ENCODE data around the gene PLCH1.
"Not testable (repeated sequence)": the region's sequence is repeated elsewhere in the genome, so short reads cannot be mapped to it uniquely, and the experiment has no call there.

Gene PLCH1

DNA sequence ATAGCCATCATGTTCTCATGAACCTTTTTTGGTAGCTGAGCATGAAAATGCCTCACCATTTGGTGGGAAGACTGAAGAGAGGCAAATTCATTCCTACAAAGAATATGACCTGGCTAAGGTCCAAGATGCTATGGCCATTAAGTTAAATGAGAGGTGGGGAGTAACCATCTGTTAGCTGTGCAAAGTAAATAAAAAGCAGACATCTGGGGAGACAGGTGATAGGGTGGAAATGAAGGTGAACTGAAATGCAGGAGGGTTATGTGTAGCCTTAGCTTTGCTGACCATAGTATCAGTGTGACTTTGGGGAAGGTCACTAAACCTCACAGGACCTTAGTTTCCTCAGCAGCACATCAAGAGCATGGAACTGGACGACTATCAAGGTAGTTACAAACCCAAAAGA, 340.4 kb downstream of the PLCH1 start:
- no peak for DNase-seq

DNA sequence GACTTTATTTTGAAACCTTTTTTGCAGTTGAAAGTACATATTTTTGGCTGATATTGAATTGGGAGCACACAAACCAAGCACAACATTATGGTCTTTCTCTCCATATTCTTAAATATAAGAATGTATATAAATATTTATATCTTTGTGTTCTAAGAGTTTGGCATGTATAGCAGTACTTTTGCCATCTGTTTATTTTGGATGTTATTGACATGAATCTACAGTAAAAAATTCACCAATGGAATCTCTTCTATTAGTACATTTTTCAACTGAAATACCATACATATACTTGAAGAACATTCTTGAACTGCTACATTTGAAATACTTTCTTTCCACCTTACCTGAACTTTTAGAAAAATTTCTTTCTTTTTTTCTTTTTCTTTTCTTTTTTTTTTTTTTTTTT, 342.2 kb downstream of the PLCH1 start:
- DNase-seq = no peak

DNA sequence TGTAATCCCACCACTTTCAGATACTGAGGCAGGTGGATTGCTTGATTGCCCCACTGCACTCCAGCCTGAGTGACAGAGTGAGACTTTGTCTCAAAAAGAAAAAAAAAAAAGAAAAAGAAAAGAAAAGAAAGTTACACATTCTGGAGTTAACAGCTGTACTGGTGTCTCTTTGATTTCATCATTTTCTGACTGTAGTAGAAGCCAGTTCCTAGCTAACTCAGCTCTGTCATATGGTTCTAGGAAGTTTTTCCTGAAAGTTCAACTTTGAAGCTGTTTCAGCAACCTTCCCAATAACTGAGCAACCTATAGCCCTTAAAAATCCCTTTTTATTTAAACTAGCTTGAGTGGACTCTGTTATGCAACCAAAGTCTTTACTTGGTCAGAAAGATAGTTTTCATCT, 346.8 kb downstream of the PLCH1 start:
- no peak for DNase-seq

DNA sequence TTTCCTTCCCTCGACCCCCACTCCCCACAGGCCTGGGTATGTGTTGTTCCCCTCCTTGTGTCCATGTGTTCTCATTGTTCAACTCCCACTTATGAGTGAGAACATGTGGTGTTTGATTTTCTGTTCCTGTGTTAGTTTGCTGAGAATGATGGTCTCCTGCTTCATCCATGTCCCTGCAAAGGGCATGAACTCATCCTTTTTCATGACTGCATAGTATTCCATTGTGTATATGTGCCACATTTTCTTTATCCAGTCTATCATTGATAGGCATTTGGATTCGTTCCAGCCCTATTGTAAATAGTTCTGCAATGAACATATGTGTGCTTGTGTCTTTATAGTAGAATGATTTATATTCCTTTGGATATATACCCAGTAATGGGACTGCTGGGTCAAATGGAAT, 350.0 kb downstream of the PLCH1 start:
- DNase-seq = not testable (repeated sequence)

DNA sequence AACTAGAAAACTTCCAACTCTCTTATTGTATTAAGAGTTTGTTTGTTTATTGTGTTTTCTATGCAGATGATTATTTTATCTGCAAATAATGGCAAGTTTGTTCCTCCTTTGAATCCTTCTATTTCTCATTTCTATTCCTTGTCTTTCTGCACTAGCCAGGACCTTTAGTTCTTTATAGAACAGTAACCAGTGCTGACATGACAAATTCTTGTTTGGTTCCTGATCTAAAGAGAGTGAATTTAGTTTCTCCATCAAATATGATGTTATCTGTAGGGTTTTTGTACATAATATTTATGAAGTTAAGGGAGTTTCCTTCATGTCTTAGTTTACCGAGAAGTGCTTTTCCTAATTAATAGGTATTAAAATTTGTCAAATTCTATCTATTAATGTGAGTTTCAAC, 350.6 kb downstream of the PLCH1 start:
- DNase-seq = no peak

DNA sequence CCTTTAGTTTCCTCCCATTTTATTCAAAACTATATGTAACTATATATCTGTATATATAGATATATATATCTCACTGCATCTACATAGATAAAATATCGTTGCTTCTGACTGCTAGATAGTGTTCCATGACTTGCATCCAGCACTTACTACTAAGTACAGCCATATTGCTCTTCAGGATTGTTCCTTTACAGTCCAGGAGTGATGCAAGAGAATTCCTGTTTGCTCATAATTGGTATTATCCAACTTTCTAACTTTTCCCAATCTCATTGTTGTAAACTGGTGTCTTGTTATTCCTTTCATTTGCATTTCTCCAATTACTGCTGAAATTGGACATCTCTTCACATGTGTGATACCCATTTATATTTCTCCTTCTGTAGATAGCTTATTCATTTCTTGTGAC, 351.6 kb downstream of the PLCH1 start:
- no peak for DNase-seq

DNA sequence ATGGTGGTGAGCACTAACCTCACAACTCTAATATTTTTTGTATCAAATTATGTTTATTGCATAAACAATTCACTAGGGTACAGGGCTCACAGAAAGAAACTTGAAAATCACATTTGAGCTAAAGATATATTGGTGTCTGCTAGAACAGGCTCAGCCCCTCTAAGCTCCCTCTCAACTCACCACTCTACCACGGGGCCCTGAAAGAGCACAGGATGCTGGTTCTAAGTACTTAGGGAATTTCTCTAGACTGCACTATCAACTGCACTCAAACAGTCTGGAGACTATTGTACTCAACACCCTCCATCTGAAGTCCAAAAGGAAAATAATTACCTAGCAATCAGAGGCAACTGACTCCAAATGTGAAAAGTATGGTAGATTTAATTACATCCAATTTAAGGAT, 352.7 kb downstream of the PLCH1 start:
- no peak for DNase-seq

DNA sequence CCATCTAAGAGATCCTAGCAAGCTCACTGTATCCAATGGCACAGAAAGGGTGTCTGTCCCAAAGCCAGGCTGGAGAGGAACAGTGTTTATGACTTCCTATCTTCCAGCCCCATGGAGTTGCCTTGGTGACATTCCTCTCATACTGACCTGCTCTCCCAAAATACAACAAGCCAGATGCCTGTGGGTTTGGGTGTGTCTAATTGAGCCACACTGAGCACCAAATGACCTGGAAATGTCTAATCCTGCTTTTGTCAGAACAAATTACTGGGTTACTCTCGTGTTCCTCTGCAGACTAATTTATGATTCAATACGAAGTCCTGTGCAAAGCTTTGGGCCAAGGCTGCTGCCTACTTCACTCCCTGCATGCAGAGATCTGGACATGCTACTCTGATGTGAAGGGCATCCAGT, 353.3 kb downstream of the PLCH1 start:
- no peak for DNase-seq

DNA sequence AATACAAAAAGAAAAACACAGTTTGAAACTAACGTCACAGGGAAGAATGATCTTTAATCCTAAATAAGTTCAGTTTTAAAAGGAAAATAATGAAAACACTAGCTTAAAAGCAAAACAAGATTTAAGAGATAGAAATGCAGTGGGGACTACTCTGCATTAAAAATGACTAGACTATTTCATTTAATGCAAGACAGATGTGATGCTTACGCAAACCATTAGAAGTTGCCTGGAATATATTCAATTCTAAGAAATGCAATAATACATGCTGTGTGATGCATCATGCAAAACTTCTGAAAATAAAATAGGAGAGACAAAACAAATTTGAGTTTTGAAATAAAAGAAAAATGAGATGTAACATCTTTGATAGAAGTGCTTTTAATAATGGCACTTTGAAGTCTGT, 353.8 kb downstream of the PLCH1 start:
- DNase-seq = no peak

DNA sequence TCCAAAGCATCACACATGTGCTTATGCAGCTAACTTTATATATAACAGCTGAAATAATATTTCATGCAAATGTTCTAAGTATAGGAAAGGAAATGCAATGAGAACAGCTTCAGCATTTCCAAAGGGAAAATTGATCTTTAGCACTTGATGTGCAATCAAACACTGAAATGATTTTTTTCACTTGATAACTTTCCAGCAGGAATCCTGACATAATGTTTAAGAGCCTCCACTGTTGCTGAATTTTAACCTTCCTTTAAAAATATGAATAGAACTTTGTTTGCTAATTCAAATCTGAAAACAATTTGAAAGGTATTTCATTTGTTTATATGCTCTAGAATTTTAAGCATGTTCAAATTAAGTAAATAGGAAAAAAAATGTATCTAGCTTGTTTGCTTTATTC, 354.5 kb downstream of the PLCH1 start:
- DNase-seq = no peak

DNA sequence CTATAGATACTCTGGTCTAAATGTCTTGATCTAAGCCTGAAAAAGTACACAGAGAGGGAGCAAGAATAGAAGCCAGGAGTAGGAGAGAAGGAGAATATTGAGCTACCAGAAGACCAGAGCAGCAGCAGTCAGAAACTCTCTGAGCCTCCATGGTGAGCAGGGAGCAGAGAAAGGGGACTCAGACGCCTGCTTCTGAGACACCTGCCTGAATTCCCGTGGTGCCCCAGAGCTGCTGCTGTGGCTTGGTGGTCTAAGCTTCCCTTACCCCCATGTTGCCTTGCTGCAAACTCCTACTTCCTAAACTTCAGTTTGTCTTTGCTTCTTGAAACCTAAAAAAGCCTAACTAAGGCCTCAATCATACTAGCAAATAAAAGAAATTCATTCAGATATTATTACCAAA, 356.5 kb downstream of the PLCH1 start:
- no peak for DNase-seq

DNA sequence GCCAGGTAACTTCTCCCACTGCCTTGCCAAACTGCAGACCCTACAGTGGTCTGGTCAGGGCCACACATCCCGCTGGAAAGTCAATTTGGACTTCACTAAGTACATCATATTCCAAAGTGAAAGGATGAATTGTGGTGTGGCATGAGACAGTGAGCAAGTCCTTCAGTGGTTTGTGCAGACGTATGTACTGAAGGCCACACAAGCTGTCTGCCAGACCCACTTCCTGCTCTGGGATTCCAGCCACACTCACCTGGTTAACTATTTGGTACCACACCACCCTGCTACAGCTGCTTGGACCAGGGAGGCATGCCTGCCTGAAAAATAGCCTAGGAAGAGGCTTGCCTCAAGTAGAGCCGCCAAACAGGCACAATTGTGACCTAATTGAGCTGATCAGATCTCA, 357.3 kb downstream of the PLCH1 start:
- no peak for DNase-seq

DNA sequence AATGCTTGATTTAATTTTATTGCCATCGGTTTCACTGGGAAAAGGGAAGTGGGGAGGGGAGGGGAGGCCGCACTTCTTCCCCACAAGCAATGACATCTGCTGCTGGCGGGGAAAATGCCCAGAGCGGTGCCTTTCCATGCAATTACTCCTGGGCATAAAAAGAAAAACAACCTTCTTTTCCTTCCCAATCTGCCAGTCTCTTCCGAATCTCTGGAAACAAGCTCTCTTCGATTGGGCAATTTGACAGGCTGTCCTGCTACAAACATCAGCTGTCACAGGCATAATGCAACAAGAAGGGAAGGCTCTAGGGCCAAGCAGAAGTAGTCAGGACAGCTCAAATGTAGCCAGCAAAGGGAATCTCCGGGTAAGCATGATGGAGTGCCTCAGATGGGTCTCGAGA, 358.0 kb downstream of the PLCH1 start:
- DNase-seq = no peak

DNA sequence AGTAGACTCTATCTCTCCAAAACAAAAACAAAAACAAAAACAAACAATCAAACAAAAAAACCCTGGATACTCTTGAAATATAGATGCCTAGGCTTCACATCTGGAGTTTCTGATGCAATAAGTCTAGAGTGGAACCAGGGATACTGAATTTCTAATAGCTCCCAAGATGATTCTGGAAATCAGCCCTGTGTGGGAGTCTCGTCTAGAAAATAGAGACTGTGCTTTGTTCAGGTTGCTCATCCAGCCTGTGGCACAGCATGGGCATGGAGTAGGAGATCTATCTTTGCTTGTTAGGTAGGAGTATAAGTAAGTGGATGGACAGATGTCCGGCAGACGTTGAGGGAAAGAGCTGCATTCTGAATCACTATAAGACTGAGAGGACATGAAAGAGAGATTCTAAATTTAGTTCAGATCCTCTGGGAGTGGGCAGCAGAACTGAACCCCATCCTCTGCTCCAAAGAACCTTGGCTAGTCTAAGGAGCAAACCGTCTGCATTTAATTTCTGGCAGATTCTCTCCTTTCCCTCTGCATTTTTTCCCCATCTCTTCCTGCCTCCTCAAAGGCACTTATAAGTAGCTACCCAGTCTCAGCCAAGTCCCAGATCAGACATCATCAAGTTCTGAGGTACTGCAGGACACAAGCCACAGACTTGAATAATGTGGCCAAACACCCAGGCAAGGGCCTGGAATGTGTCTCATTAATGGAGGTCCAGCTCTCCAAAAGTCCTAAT, 358.8 kb downstream of the PLCH1 start:
- no peak for DNase-seq

DNA sequence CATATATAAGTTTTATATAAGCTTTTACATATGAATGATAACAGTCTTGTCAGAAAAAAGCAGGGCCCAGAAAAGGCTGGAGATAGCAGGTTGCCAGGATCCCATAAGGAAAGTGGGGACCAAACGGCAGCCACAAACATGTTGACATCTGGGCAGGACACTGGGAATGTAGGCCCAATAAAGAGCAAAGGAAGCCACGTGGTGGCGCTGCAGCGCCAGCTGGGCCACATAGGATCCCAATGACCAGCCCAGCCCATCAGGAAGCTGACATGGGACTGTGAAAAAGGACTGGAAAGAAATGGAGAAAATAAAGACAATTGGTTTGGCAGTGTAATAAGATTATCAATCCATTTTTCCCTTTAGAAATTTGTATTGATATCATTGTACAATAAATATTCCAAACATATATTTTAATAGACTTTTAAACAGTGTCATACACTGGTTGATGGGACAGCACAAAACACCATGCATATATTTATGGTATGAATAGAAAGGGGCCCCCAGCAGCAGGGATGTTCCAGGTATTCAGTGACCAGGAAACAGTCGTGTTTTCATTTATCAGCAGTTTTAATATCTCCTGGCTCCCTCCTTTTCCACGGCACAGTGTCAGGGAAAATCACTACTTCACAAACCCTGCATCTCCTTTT, 362.4 kb downstream of the PLCH1 start:
- DNase-seq = no peak

DNA sequence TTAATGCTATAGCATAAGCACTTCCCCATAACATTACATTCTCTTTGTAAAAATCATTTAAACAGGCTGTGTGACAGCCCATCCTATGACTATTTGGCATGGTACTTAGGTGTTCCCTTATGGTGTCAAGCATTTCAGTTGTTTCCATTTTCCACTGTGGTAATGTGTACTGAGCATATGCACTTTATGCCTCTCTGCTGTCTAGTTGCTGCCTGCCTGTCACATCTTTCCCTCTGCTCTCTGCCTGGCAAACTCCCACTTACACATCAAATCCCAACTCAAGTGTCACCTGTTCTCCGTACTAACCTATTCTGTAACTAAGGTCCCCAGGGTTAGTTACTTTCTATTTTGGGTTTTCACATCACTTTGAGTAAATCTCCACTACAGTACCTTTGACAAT, 367.0 kb downstream of the PLCH1 start:
- no peak for DNase-seq

DNA sequence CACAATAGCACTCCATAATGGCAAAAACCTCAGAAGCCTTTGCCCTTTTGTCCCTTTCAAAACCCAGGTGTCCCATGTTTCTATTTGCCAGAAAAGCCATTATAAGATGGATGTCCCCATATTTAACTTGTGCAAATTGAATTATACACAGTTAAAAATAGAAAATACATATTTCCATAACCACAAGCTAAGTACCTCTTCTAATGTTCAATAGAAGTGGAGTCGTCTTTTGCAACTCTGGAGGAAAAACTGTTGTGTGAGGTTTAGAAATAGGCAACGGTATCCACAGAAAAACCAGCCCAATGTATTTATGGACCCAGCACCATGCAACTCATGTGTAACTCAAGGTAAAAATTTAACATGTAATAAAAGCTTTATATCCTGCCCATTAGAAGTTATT, 367.8 kb downstream of the PLCH1 start:
- no peak for DNase-seq

DNA sequence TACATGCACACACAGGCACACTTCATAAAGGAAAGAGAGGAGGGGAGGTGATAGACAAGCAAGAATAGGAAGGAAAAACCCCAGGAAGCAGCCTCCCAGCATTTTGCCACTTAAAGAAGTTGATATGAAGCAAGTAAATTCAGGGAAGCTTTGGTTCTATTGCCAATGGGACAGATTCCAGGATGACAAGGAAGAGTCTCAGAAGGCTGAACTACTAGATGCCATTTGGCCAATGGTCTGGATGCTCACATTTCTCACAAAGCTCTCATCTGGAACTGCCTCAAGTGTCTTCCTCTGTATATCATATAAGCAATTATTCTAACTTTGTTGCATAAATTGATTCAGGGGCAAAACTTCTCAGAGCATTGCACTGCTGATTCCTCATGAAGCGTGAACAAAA, 372.6 kb downstream of the PLCH1 start:
- no peak for DNase-seq

DNA sequence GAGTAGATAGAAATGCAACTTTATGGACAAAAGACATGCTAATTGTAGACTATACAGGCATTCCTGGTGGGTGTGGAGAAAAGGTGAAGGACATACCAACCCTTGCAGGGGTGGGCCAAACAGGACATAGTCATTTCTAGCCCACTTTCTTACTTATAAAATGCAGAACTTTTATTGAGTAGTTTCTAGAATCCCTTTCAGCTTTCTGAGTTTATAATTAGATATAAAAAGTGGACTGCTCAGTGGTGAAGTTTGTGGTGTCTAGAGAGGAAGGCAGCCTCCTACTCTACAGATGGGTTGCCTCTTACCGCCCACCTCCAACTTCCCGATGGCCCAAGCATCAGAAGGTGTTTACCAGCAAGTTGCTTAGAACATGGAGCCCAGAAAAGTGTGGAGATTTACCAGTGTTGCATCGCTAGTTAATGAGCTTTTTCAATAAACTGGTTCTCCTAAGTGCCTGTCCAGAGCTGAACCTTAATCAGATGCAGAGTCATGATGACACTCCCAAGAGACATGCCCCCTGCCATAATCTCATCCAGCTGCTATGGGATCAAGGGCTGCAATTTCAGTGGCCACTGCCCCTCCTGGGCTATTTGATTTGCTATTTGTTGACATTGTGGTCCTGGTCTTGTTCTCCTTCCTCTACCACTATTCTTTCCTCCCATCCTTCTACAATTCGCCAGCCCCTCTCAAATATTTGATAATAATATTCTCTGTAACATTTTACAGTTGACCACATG, 373.9 kb downstream of the PLCH1 start:
- DNase-seq = no peak

DNA sequence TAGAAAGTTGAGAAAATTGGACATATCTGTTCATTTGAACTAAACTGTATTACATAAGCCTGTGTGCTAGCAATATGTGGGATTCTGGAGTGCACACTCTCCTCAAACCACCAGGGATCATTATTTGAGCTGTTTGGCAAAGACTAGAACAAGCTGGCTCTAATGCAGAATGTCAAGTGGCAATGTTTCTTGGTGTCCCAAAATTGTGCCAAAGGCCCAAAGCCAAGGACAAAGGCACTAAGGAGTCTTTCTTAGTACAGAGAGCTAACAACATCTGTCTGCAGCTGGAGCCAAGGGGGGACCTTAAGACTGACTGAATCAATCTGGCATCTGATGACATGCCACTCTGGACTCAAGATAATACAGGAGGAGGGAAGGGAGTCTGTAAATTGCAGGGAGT, 374.7 kb downstream of the PLCH1 start:
- no peak for DNase-seq

DNA sequence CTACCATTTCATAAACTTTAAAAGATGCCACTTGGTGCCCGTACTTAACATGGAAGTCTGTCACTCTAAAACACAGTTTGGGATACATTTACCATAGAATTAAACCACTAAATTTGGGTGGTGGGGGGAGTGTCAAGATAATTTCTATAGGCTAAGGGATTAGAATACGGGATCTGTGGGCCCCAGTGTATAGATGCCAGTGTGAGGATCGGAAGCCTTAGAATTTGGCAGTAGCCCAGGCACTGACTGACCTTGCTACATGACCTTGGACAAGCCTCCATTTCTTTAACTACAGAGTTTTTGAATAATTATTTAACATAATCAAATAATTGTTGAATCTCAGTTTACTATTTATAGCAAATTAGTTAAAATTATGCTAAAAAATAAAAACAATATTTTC, 375.1 kb downstream of the PLCH1 start:
- no peak for DNase-seq

DNA sequence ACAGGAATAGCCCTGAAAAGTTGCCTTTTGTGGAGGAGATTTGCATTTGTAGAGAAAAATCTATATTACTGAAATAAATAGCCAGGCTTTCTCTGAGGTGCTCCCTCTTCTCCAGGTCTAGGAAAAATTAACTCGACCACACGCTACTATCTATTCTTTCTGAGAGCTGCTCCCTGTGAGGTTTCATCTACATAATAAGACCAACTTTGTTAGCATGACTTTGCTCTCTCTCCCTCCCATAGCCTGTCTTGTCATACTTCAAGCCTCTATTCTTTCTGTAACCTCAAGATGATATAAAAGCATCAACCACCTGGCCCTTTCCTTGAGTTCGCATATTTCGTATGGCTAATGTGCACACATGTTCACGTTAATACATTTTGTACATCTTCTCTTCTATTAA, 375.6 kb downstream of the PLCH1 start:
- no peak for DNase-seq

DNA sequence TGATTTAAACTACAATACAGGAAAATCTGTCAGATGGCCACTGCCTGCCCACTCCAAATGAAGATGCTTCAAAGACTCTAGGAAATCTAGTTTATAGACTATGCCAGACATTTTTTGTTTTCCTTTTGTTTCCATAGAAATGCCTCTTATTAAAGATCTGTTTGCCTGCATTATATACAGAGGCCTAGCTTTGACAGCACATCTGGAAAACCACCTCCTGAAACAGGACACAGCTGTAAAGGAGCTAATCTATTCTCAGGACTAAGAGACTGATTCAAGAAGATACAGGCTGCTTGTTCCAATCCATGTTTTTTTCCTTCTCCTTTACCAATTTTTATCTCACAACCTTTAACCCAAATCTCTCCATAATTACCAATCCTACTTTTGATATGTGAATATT, 376.1 kb downstream of the PLCH1 start:
- DNase-seq = no peak

DNA sequence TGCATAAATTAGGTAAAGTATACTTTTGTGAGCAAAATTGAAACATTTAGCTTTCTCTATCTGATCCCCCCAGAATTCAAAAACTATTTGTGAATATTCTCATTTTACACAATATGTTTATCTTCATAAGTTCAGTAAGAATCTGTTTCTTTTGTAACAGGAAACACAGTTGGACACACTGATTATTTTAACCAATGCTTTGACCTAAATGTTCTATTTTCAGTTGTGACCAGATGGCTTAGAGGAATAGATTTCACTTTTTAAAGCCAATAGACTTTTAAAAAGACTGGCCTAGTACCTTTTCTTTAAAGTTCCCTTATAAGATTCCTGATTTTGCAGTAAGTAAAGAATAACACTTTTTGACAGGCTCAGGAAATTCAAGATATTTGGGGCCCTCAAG, 377.4 kb downstream of the PLCH1 start:
- no peak for DNase-seq

Measured in GF-D8 (cell line).